CD14-positive monocyte (primary cell): ENCODE measurements around the gene AHNAK. TPM values are rescaled to one million over a fixed set of nuclear protein-coding genes. Genes with fewer than 3 reads are reported as not detected.
A peak's percentile ranks its signal among the peaks of the same experiment; 100 is the strongest.

Source experiments
- DNase-seq, 3 donors: peaks; one replicate each; pipeline ENCODE4 v3.0.0-alpha.2; 2011 to 2022
- H2AFZ ChIP-seq: 2 replicates; pipeline ENCODE4 v1.6.0; 2012; ENCODE audit warnings: mild to moderate bottlenecking, low read depth, low read length, inconsistent platforms; ENCODE audit not compliant: insufficient read depth, poor library complexity, severe bottlenecking
- H3K27ac ChIP-seq, 2 donors: 1 replicate in 1 of 2; 2 replicates in 1 of 2; pipeline ENCODE4 v1.5.1; 2012 to 2013; ENCODE audit warnings: low read length in 2 of 2, control low read depth in 1 of 2, inconsistent platforms in 1 of 2, low read depth in 1 of 2, mild to moderate bottlenecking in 1 of 2
- H3K27me3 ChIP-seq, 2 donors: one replicate each; pipeline versions ENCODE4 v1.6.0 to v1.6.1; 2011 to 2013; ENCODE audit warnings: low read length in 2 of 2; ENCODE audit not compliant: control insufficient read depth in 2 of 2, insufficient read depth in 2 of 2
- H3K36me3 ChIP-seq, 2 donors: replicated peaks in 1 of 2; 1 replicate in 1 of 2; 2 replicates in 1 of 2; pipeline versions ENCODE4 v1.5.1 to v1.6.1; 2012 to 2013; ENCODE audit warnings: low read length in 2 of 2, control low read depth in 1 of 2, inconsistent platforms in 1 of 2, mild to moderate bottlenecking in 1 of 2; ENCODE audit not compliant: insufficient read depth in 2 of 2, control insufficient read depth in 1 of 2
- H3K4me1 ChIP-seq, 2 donors: 1 replicate in 1 of 2; 2 replicates in 1 of 2; pipeline versions ENCODE4 v1.5.1 to v1.6.1; 2012 to 2013; ENCODE audit warnings: low read length in 2 of 2, control low read depth in 1 of 2, inconsistent platforms in 1 of 2, mild to moderate bottlenecking in 1 of 2, moderate library complexity in 1 of 2; ENCODE audit not compliant: insufficient read depth in 2 of 2, control insufficient read depth in 1 of 2
- H3K4me2 ChIP-seq: replicated peaks from 2 replicates; pipeline ENCODE3; 2012; ENCODE audit warnings: low read length, moderate library complexity, mild to moderate bottlenecking; ENCODE audit not compliant: poor library complexity, severe bottlenecking; ENCODE audit errors: extremely low read depth
- H3K4me3 ChIP-seq, 3 experiments: fragments of 200-600 bp in 1 of 3; sonication (generic) in 1 of 3; replicated peaks in 1 of 3; 1 replicate in 2 of 3; 2 replicates in 1 of 3; pipeline ENCODE4 v1.5.1; 2011 to 2013; ENCODE audit warnings: low read length in 3 of 3, mild to moderate bottlenecking in 3 of 3, control low read depth in 2 of 3, low read depth in 2 of 3, inconsistent platforms in 1 of 3, moderate library complexity in 1 of 3
- H3K79me2 ChIP-seq: 2 replicates; pipeline ENCODE4 v1.6.0; 2012; ENCODE audit warnings: mild to moderate bottlenecking, control low read depth, inconsistent platforms, low read length, moderate library complexity; ENCODE audit not compliant: insufficient read depth
- H3K9ac ChIP-seq: 2 replicates; pipeline ENCODE4 v1.6.0; 2017; ENCODE audit warnings: low read length, mild to moderate bottlenecking; ENCODE audit not compliant: insufficient read depth, poor library complexity, severe bottlenecking
- H3K9me3 ChIP-seq, 2 donors: replicated peaks in 1 of 2; 1 replicate in 1 of 2; 2 replicates in 1 of 2; pipeline versions ENCODE4 v1.5.1 to v1.6.1; 2012 to 2013; ENCODE audit warnings: low read length in 2 of 2, control low read depth in 1 of 2; ENCODE audit not compliant: control insufficient read depth in 1 of 2, insufficient read depth in 1 of 2
- H4K20me1 ChIP-seq: 2 replicates; pipeline ENCODE4 v1.6.0; 2012; ENCODE audit warnings: mild to moderate bottlenecking, low read length, control low read depth, moderate library complexity; ENCODE audit not compliant: insufficient read depth
- H3K27ac Mint-ChIP-seq, 7 donors: one replicate each; pipeline ENCODE4 v1.8.0; 2020; ENCODE audit warnings: mild to moderate bottlenecking in 7 of 7, mixed read lengths in 7 of 7, moderate library complexity in 6 of 7, inconsistent platforms in 2 of 7
- H3K27me3 Mint-ChIP-seq, 3 donors: one replicate each; pipeline ENCODE4 v1.8.0; 2021 to 2022; ENCODE audit warnings: low read depth in 3 of 3, mild to moderate bottlenecking in 3 of 3, mixed read lengths in 3 of 3, moderate library complexity in 3 of 3, inconsistent platforms in 1 of 3
- H3K36me3 Mint-ChIP-seq, 2 donors: one replicate each; pipeline ENCODE4 v1.8.0; 2020; ENCODE audit warnings: mixed read lengths in 2 of 2, inconsistent platforms in 1 of 2, mild to moderate bottlenecking in 1 of 2
- H3K4me1 Mint-ChIP-seq: one replicate; pipeline ENCODE4 v1.8.0; 2020; ENCODE audit warnings: mild to moderate bottlenecking, mixed read lengths
- H3K4me3 Mint-ChIP-seq, 2 donors: one replicate each; pipeline ENCODE4 v1.8.0; 2020; ENCODE audit warnings: mild to moderate bottlenecking in 2 of 2, mixed read lengths in 2 of 2, moderate library complexity in 1 of 2
- H3K9me3 Mint-ChIP-seq, 7 donors: one replicate each; pipeline ENCODE4 v1.8.0; 2020 to 2022; ENCODE audit warnings: mixed read lengths in 7 of 7, mild to moderate bottlenecking in 6 of 7, moderate library complexity in 6 of 7, inconsistent platforms in 2 of 7
- WGBS: methylation state at CpG from one replicate; pipeline ENCODE4 v1.1.5; 2013; ENCODE audit warnings: missing lambda C conversion rate; ENCODE audit not compliant: insufficient coverage; 5-methylcytosine and 5-hydroxymethylcytosine counted together
- intact Hi-C, 2 donors: fragments of 100-400 bp; cut with micrococcal nuclease; formaldehyde crosslinking; loops; one replicate each; pipeline versions ENCODE4 v1.15.0 to v1.15.1; 2023
- polyA plus RNA-seq, 3 donors: library from polyadenylated mRNA; depleted of rRNA in 1 of 3; unstranded in 2 of 3; stranded (reverse) in 1 of 3; fragments of 300-500 nt in 2 of 3; fragments of >200 nt in 1 of 3; fragmentation: Illumina TruSeq in 2 of 3; gene quantifications; 1 replicate in 2 of 3; 2 replicates in 1 of 3; pipeline ENCODE4 v1.2.3, GENCODE V29; 2012 to 2021
- TF ChIP-seq, protein P1 (sequence below): fragments of 200-600 bp; IDR thresholded peaks from one replicate; pipeline ENCODE4 v1.8.0; 2022; ENCODE audit warnings: antibody characterized with exemption, mild to moderate bottlenecking

AHNAK gene
- polyA plus RNA-seq, 3 donors: 80.0 to 201 (median 103) TPM

DNA sequence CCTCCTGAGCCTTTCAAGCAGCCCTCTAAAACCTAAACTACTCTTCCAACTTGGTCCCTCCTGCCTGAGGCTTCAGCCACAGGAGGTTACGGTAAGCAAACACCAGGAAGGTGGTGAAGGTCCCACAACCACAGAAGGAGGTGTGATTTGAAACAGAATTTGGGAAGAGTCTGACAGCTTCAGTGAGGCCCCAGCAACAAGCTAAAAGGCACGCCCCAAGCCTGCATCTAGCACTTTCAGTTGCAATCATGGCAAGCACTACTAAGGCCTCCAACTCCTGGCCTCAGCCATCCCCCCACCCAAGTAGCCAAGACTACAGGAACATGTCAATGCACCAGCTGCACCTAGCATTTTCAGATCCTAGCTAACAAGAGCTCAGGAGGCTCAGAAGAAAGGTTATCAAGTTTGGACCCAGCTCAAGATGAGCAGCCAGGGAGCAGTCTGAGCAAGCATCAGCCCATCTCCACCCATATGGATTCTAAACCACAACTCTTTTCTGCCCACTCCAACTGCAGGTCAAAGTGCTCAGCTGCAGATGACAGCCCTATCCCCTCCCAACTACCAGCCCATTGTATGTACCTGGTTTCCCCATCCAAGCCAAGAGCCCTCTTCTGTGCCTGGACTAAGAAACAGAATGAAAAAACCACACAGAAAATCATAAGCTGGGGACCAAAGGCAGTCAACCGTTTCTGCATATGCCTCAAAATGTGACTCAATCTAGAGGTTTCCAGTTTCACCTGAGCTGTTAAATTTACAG, 10.4 kb upstream of the AHNAK start:
- Histone ChIP-seq H4K20me1 (peaks cover 22% of the 10 kb centered on the region), H3K27ac (peak overlapping the region; percentile 95 to 100), H3K9ac (peak overlapping the region; percentile 92), H3K36me3 (peaks cover 25 to 28% of the 10 kb centered on the region in 2 donors), H3K4me3 (peak overlapping the region in 2 of 3 experiments; percentile 25 to 72), H3K79me2 (peaks cover 54% of the 10 kb centered on the region), H3K9me3 (no peaks in the 10 kb centered on the region), H2AFZ (no peak overlapping the region), H3K27me3 (no peaks in the 10 kb centered on the region), H3K4me1 (peaks cover 71 to 79% of the 10 kb centered on the region in 2 donors), H3K4me2 (peak overlapping the region; percentile 77)
- 0% methylated on average over 2 of the region's 3 CpGs for WGBS
- TF ChIP-seq, protein P1, sequence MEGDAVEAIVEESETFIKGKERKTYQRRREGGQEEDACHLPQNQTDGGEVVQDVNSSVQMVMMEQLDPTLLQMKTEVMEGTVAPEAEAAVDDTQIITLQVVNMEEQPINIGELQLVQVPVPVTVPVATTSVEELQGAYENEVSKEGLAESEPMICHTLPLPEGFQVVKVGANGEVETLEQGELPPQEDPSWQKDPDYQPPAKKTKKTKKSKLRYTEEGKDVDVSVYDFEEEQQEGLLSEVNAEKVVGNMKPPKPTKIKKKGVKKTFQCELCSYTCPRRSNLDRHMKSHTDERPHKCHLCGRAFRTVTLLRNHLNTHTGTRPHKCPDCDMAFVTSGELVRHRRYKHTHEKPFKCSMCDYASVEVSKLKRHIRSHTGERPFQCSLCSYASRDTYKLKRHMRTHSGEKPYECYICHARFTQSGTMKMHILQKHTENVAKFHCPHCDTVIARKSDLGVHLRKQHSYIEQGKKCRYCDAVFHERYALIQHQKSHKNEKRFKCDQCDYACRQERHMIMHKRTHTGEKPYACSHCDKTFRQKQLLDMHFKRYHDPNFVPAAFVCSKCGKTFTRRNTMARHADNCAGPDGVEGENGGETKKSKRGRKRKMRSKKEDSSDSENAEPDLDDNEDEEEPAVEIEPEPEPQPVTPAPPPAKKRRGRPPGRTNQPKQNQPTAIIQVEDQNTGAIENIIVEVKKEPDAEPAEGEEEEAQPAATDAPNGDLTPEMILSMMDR: no peak
- Mint-ChIP-seq H3K9me3 (no peaks in the 10 kb centered on the region), H3K27me3 (peaks cover 0 to 17% (median 2%) of the 10 kb centered on the region in 3 donors), H3K27ac (peak overlapping the region; percentile 100), H3K4me1 (peaks cover 72% of the 10 kb centered on the region), H3K4me3 (peak overlapping the region; percentile 74 to 93), H3K36me3 (peaks cover 20 to 41% of the 10 kb centered on the region in 2 donors)
- DNase-seq: peak in 1 of 3 donors; percentile 14
- intact Hi-C loops: no loop called here

DNA sequence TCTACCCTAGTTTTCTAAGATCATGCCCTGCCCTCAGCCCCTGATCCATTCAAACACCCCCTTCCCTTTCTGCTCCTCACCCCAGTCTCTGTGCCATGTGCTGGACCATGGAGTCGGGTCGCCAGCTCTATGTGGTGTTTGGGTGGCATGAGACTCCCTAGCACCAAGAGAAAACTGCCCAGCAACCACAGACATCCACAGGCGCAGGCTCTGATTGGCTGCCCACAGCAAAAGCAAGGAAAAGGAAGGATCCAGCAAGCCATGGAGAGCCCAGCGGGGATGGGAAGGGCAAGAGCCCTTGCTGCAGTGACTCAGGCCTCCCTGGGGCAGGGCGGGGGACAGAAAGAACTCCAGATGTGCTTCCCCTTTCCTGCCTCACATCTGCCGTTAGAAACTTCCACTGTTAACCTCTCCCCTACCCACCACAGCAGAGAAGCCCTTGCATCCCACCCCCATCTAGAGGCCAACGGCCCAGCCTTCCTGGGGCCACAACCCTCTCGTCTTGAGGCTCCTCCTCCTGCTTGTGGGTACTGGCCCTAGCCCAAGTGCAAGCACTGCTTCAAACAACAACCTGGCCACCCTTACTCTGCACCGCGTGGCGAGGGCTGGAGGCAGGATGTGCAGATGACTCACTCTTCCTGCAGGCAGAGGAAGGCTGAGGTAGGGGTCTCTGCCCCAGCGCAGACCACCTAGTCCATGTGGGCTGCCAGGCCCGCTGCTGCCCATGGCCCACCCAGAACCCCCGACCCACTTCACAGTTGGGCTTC, 9.7 kb upstream of the AHNAK start:
- peaks cover 79 to 86% of the 10 kb centered on the region in 2 donors for H3K4me1 ChIP-seq
- no peaks in the 10 kb centered on the region for H3K9me3 ChIP-seq
- DNase-seq: peak; percentile 90 to 96 (median 93)
- TF ChIP-seq, protein P1: no peak
- H3K4me2 ChIP-seq: peak overlapping the region; percentile 77
- peaks cover 22% of the 10 kb centered on the region for H4K20me1 ChIP-seq
- peak overlapping the region; percentile 74 to 93 for H3K4me3 Mint-ChIP-seq
- peak overlapping the region; percentile 11 to 72 (median 25) for H3K4me3 ChIP-seq
- intact Hi-C loops: no loop called here
- peak overlapping the region; percentile 95 to 100 for H3K27ac ChIP-seq
- H3K9ac ChIP-seq: peak overlapping the region; percentile 92
- peaks cover 16 to 34% of the 10 kb centered on the region in 2 donors for H3K36me3 Mint-ChIP-seq
- no peaks in the 10 kb centered on the region for H3K9me3 Mint-ChIP-seq
- H3K27me3 ChIP-seq: no peaks in the 10 kb centered on the region
- WGBS: 0% methylated on average over 6 of the region's 14 CpGs
- H3K27me3 Mint-ChIP-seq: peaks cover 0 to 17% (median 2%) of the 10 kb centered on the region in 3 donors
- peaks cover 20 to 24% of the 10 kb centered on the region in 2 donors for H3K36me3 ChIP-seq
- H2AFZ ChIP-seq: no peak overlapping the region
- peaks cover 80% of the 10 kb centered on the region for H3K4me1 Mint-ChIP-seq
- H3K79me2 ChIP-seq: peaks cover 54% of the 10 kb centered on the region
- peak overlapping the region; percentile 100 for H3K27ac Mint-ChIP-seq
